Activated CD4-positive, alpha-beta T cell treated with anti-CD3 and anti-CD28 coated beads, Interleukin-2, amount 50 U/mL, for 48 hours (primary cell): ENCODE measurements around the gene RHOD.

Experiments
- DNase-seq, 2 experiments: peaks; one replicate each; pipeline ENCODE4 v3.0.0-alpha.2; 2020

The RHOD gene

GRCh38 chr11:67056267-67057204 is at the start of gene RHOD:
TSS of gene RHOD (plus strand) at chr11:67056847. CDS start at chr11:67056903, 56 bp downstream.
- peak; percentile 51 to 55 for DNase-seq

GRCh38 chr11:67007126-67007525 is 49.5 kb upstream of the RHOD start:
- no peak for DNase-seq

- no peak for DNase-seq
These were observed 46.2 kb upstream of the RHOD start for GRCh38 chr11:67010296-67010905.

GRCh38 chr11:67013511-67014045 is 43.1 kb upstream of the RHOD start:
- no peak for DNase-seq

- DNase-seq: no peak
These were observed 42.3 kb upstream of the RHOD start for GRCh38 chr11:67014343-67014742.

GRCh38 chr11:67015048-67015447 is 41.6 kb upstream of the RHOD start:
- DNase-seq: no peak

- DNase-seq: no peak
These were observed 40.1 kb upstream of the RHOD start for GRCh38 chr11:67016550-67016949.

- no peak for DNase-seq
These were observed 35.7 kb upstream of the RHOD start for GRCh38 chr11:67020949-67021348.

- peak in 1 of 2 experiments; percentile 7 for DNase-seq
These were observed 34.2 kb upstream of the RHOD start for GRCh38 chr11:67022341-67022933.

- DNase-seq: peak; percentile 15 to 23
These were observed 33.4 kb upstream of the RHOD start, which contains the start of gene SYT12 for GRCh38 chr11:67022961-67023956. TSS of gene SYT12 (plus strand) at chr11:67023134. CDS start at chr11:67030145, 7,011 bp downstream.

GRCh38 chr11:67023957-67024353 is 32.7 kb upstream of the RHOD start:
- DNase-seq: no peak

GRCh38 chr11:67024410-67024809 is 32.2 kb upstream of the RHOD start:
- peak; percentile 59 to 64 for DNase-seq

- no peak for DNase-seq
These were observed 31.7 kb upstream of the RHOD start for GRCh38 chr11:67024966-67025365.

GRCh38 chr11:67025750-67026149 is 30.9 kb upstream of the RHOD start:
- no peak for DNase-seq

- DNase-seq: no peak
These were observed 29.7 kb upstream of the RHOD start for GRCh38 chr11:67026941-67027340.

- no peak for DNase-seq
These were observed 29.1 kb upstream of the RHOD start for GRCh38 chr11:67027483-67027930.

- DNase-seq: no peak
These were observed 28.6 kb upstream of the RHOD start for GRCh38 chr11:67027943-67028542.

GRCh38 chr11:67029146-67029545 is 27.5 kb upstream of the RHOD start:
- no peak for DNase-seq

- DNase-seq: no peak
These were observed 25.7 kb upstream of the RHOD start for GRCh38 chr11:67030976-67031375.

- no peak for DNase-seq
These were observed 24.7 kb upstream of the RHOD start for GRCh38 chr11:67031791-67032561.
